Measurements from ENCODE around the gene TPRN.

The TPRN gene

GRCh38 chr9:137179761-137180160 lies 20.8 kb downstream of the TPRN start:
- DNase-seq, result no peak
- intact Hi-C loops (cut with DNase I; ENCODE audit: low total_unique reads), result no loop called here
- no peaks in the 10 kb centered on the region for H3K4me1 ChIP-seq

GRCh38 chr9:137178939-137179630 lies 21.5 kb downstream of the TPRN start:
- Histone ChIP-seq H3K4me1 (no peaks in the 10 kb centered on the region), H3K27ac (no peak overlapping the region), H3K27me3 (no peaks in the 10 kb centered on the region), H3K9me3 (no peaks in the 10 kb centered on the region), H3K4me3 (no peak overlapping the region), H3K36me3 (peaks cover 46 to 74% (median 54%) of the 10 kb centered on the region in 3 donors)
- intact Hi-C loops (cut with DNase I; ENCODE audit: low total_unique reads), result no loop called here
- TF ChIP-seq, protein P1, sequence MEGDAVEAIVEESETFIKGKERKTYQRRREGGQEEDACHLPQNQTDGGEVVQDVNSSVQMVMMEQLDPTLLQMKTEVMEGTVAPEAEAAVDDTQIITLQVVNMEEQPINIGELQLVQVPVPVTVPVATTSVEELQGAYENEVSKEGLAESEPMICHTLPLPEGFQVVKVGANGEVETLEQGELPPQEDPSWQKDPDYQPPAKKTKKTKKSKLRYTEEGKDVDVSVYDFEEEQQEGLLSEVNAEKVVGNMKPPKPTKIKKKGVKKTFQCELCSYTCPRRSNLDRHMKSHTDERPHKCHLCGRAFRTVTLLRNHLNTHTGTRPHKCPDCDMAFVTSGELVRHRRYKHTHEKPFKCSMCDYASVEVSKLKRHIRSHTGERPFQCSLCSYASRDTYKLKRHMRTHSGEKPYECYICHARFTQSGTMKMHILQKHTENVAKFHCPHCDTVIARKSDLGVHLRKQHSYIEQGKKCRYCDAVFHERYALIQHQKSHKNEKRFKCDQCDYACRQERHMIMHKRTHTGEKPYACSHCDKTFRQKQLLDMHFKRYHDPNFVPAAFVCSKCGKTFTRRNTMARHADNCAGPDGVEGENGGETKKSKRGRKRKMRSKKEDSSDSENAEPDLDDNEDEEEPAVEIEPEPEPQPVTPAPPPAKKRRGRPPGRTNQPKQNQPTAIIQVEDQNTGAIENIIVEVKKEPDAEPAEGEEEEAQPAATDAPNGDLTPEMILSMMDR (IDR thresholded peaks at IDR 0.05), result no peak
- DNase-seq, result no peak

More at GRCh38 chr9:137179761-137180160, 20.8 kb downstream of the TPRN start:
- TF ChIP-seq, protein P1 (IDR thresholded peaks at IDR 0.05), result no peak
- H3K27me3 ChIP-seq, result no peaks in the 10 kb centered on the region
- H3K4me3 ChIP-seq, result no peak overlapping the region
- no peak overlapping the region for H3K27ac ChIP-seq
- H3K9me3 ChIP-seq, result no peaks in the 10 kb centered on the region
- H3K36me3 ChIP-seq, result peaks cover 53 to 81% (median 61%) of the 10 kb centered on the region in 3 donors

DNA sequence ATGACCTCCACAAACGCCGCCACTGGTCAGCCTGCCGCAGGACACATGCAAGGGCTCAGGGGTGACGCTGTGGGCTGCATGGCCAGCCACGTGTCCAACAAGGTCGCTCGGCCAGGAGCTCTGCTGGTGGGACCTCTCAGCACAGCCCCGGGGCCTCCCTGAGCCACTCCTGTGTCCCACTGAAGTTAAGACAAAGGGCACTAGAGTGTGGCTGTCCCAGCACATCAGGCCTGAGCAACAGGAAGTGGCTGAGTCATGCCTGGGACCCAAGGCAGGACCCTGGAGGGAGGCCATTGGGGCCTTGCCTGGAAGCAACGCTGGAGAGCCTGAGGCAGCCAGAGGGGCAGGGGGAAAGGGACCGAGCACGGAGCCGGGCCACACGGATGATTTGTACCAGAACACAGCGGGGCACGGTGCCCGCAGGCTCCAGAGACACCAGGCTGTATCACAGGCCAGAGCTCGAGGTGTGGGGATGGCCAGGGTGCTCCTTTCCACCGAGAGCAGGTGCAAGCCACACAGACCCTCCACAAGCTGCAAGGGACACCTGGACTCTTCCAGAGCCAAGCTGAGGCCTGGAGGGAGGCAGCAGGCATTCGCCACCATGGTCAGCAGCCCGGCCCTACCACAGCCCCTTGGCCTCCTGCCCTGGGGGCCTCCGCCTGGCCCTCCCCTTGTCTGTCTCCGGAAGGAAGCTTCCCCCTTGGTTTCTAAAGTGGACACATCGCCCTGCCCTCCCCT lies 22.2 kb downstream of the TPRN start:
- intact Hi-C loops (cut with DNase I; ENCODE audit: low total_unique reads), result no loop called here
- Histone ChIP-seq H3K27me3 (peaks cover 0 to under 1% of the 10 kb centered on the region in 2 donors), H3K4me1 (no peaks in the 10 kb centered on the region), H3K36me3 (peaks cover 39 to 67% (median 47%) of the 10 kb centered on the region in 3 donors), H3K9me3 (no peaks in the 10 kb centered on the region), H3K27ac (no peak overlapping the region), H3K4me3 (no peak overlapping the region)
- TF ChIP-seq, protein P1 (IDR thresholded peaks at IDR 0.05), result no peak
- no peak for DNase-seq

DNA sequence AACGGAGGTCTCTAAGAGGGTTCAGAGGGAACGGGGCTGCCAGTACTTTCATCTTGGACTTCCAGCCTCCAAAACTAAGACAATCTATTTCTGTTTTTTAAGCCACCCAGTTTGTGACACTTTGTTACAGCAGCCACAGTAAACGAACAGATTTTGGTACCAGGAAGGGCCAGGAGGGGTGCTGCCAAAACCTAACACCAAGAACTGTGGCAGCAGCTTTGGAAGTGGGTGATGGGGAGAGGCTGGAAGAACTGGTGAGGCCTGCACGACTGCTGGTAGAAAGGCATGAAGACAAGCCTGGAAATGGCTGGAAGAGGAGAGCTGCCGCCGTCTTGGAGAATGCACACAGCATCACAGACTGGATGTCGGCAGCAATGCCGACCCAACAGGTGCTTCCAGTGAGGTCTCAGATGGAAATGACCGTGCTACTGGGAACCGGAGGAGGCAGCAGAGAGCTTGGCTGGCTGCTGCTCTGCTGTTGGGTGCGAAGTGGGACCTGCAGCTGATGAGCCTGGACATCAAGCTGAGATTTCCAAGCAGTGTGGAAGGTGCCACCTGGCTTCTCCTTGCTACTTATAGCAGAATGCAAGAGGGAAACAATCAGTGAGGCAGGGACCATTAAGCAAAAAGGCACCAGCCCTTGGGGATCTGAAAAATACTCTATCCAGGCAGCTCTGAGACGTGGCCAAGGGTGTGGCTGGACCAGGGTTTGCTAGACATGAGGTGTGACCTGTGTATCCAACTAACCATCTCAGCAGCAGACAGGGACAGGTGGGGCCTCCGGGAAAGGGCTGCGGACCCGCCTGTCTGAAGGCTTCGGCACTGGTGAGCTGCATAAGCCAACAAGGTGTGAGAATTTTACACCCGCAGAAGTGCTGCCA lies 24.0 kb downstream of the TPRN start:
- Histone ChIP-seq H3K9me3 (no peaks in the 10 kb centered on the region), H3K4me3 (no peak overlapping the region), H3K27ac (no peak overlapping the region), H3K27me3 (peaks cover 0 to 17% of the 10 kb centered on the region in 2 donors), H3K36me3 (peaks cover 23 to 49% (median 29%) of the 10 kb centered on the region in 3 donors), H3K4me1 (peaks cover 0 to 8% (median 0%) of the 10 kb centered on the region in 4 donors)
- no peak for DNase-seq
- intact Hi-C loops (cut with DNase I; ENCODE audit: low total_unique reads), result no loop called here
- TF ChIP-seq, protein P1 (IDR thresholded peaks at IDR 0.05), result peak in 1 of 2 experiments; percentile 26

DNA sequence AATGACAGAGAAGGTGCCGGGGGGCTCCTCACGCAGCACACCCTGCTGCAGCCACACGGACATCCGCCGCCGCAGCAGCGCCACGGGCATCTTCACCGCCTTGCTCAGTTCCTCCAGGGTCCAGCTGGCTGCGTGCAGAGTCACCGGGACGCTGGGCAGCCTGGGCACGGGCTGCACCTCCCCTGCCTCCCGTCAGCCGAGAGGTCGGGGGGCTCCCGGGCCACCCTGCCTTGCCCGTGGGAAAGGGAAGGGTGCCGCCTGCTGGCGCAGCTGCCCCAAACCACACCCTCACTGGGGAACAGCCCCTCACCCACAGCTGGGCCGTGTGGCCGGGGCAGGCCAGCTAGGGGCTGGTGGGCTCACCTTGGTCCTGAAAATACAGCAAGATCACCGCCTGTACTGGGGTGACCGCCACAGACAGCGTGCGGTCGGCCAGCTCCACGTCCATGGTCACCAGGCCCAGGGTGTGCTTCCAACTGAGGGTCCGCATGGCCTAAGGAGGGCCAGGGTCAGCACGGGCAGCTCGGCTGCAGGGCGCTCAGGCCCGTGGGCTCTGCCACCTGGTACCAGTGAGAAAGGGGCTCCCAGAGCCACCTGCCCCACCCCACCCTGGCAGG lies 25.1 kb downstream of the TPRN start:
- no peak for DNase-seq
- intact Hi-C loops (cut with DNase I; ENCODE audit: low total_unique reads), result no loop called here
- Histone ChIP-seq H3K4me1 (peaks cover 0 to 12% (median 0%) of the 10 kb centered on the region in 4 donors), H3K4me3 (no peak overlapping the region), H3K9me3 (no peaks in the 10 kb centered on the region), H3K27ac (no peak overlapping the region), H3K36me3 (peaks cover 12 to 38% (median 18%) of the 10 kb centered on the region in 3 donors), H3K27me3 (peaks cover 0 to 28% of the 10 kb centered on the region in 2 donors)
- TF ChIP-seq, protein P1 (IDR thresholded peaks at IDR 0.05), result no peak
